SKM-1 treated with dmso at 0.1 percent for 144 hours (cell line): ENCODE results near the gene NANOS1.

Experiments used
- DNase-seq: peaks from one replicate; lab custom pipeline; 2025; ENCODE audit not compliant: unreplicated experiment; lab: John Stamatoyannopoulos, UW

NANOS1 gene, protein sequence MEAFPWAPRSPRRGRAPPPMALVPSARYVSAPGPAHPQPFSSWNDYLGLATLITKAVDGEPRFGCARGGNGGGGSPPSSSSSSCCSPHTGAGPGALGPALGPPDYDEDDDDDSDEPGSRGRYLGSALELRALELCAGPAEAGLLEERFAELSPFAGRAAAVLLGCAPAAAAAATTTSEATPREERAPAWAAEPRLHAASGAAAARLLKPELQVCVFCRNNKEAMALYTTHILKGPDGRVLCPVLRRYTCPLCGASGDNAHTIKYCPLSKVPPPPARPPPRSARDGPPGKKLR

DNA sequence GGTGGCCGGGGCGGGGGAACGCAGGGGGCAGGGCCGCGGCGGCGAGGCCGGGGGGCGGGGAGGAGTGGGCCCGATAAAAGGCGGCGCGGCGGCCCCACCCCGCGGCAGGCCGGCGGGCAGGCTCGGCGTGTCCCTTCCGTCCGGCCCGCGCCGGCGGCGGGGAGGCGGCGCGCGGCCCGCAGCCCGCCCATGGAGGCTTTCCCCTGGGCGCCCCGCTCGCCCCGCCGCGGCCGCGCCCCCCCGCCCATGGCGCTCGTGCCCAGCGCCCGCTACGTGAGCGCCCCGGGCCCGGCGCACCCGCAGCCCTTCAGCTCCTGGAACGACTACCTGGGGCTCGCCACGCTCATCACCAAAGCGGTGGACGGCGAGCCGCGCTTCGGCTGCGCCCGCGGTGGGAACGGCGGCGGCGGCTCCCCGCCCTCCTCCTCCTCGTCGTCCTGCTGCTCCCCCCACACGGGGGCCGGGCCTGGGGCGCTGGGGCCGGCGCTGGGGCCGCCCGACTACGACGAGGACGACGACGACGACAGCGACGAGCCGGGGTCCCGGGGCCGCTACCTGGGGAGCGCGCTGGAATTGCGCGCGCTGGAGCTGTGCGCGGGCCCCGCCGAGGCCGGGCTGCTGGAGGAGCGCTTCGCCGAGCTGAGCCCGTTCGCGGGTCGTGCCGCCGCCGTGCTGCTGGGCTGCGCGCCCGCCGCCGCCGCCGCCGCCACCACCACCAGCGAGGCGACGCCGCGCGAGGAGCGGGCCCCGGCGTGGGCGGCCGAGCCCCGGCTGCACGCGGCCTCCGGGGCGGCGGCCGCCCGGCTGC, at the start of gene NANOS1:
Gene NANOS1, plus strand, starts transcription at position 102 of the 808 bp plus-strand sequence. Its CDS starts 88 bp downstream, at position 190.
- DNase-seq: no peak

DNA sequence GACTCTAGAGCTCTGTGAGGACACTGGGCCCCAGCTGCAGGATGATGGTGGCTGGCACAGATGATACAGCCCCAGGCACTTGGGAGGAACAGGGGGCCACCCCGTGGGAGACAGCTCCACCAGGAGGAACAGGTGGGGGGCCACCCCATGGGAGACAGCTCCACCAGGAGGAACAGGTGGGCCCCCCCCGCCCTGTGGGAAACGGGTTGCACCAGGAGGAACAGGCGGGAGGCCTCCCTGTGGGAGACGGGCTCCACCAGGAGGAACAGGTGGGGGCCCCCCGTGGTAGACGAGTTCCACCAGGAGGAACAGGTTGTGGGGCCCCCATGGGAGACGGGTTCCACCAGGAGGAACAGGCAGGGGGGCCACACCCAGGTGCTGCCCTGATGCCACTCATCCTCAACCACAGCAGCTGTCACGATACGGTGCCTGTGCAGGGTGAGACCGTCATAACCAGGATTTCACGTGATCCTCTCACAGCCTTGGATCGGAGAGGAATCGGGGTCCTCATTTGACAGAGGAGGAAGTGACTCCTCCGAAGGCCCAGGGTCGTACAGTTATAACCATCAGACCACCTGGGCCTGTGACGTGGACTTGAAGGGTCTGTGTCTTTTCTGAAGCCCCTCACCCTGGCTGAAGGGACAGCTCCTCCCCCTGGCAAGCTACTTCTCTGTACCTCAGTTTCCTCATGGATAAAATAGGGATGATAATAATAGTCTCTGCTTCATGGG, 49.2 kb upstream of the NANOS1 start:
- DNase-seq: no peak

DNA sequence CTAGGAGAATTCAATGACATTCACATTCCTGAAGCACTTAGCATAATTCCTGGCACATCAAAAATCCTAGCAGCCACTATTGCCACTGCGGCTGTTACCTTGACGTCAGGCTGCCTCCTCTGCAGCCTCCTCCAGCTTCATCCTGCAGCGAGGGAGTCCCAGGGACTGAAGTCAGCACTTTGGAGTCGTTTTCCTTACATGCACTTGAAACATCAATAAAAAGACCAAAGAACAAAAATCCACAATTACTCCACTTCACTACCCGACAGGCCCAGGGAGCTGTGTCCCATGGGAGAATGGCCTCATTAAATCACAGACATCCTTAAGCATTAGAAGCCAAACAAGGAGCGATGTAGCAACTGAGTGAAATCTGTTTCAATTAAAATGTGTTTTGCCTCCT, 48.6 kb upstream of the NANOS1 start:
- DNase-seq: no peak

DNA sequence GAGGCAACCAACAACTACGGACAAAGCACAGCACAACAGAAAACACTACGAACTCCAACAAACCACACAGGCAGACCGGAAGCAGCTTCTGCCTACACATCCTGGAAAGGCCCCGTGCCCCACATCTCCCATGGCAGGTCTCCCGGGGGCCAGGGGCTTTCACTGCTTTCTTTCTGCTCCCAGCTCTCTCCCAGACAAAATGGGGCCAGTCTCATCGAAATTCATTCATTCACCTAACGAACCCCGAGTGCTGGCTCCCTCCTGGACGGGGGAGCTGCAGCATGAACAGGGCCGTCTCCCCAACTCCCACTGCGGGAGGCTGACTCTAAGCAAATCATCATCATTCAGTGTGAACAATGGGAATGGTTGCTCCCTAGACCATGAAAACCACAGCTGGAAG, 47.6 kb upstream of the NANOS1 start:
- DNase-seq: no peak

DNA sequence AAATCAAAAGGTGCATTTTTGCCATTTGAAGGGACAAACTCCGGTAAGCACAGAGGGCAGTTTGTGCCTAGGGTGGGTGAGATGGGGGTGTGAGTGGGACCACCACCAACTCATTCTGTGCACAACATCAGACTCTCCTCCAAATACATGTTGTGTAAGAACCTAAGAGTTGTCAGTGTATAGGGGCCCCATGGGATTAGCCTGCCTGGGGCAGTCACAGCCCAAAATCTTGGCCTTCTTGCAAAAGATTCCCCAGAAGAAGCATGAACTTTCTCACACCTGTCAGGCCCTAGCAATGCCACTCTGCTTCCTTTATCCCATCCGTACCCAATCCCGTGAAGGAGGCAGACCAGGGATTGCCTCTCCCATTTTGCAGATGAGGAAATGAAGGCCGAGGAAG, 47.1 kb upstream of the NANOS1 start:
- no peak for DNase-seq

DNA sequence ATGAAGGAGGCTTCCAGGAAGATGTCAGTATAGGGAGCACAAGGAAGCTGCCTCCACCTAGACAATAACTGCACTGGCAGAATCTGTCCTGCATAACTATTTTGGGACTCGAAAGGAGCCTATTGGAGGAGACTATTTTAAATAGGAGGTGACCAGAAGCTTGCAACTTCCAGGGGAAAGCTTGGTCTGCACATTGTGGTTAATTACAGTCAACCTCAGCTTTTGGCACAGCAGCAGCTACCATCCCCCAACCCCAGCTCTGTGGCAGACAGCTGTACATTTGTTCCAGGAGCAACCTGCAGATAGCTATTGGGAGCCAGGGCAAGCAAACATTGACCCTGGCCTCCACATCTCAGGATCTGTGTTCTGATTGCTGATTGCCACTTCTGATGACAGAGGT, 46.3 kb upstream of the NANOS1 start:
- peak; percentile 49 for DNase-seq

DNA sequence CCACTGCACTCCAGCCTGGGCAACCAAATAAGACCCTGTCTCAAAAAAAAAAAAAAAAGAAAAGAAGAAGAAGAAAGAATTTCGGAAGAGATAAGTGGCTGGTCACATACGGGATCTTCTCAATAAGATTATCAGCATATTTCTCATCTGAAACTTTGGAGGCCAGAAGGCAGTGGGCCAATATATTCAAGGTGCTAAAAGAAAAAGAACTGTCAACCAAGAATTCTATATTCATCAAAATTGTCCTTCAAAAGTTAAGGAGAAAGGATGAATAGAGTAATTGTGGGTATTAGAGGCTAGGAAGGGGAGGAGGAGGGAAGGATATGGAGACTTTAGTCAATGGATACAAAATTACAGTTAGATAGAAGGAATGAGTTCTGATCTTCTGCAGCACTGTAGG, 43.9 kb upstream of the NANOS1 start:
- DNase-seq: no peak

DNA sequence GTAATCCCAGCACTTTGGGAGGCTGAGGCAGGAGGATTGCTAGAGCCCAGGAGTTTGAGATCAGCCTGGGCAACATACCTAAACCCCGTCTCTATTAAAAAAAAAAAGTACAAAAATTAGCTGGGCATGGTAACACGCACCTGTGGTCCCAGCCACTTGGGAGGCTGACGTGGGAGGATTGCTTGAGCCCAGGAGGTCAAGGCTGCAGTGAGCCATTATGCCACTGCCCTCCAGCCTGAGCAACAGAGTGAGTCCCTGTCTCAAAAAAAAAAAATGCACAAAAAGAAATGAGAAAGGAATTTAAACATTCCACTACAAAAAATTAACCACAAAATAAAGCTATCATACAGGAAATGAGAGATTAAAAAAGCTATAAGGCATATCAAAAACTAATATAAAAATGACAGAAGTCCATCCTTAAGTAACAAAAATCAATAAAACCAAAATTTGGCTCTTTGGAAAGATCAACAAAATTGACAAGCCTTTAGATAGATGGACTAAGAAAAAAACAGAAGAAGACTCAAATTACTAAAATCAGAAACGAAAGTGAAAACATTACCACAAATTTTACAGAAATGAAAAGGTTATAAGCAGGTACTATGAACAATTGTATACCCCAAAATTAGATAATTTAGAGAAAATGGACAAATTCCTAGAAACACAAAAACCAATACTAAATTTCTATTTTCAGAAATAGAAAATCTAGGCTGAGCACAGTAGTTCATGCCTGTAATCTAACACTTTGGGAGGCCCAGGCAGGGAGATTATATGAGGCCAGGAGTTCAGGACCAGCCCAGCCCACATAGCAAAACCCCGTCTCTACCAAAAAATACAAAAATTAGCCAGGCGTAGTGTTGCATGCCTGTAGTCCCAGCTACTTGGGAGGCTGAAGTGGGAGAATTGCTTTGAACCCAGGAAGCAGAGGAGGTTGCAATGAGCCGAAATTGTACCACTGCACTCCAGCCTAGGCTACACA, 42.4 kb upstream of the NANOS1 start:
- DNase-seq: no peak

DNA sequence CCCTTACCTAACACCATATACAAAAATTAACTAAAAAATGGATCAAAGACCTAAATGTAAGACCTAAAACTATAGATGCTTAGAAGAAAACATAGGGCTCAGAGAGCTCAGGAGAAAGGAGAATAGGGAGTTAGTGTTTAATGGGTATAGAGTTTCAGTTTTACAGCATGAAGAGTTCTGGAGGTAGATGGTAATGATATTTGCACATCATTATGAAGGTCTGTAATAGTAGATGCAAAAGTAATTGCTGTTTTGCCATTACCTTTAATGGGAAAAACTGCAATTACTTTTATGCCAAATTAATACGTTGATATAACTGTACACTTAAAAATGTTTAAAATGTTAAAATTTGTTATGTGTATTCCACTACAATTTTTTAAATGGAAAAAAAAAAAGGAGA, 39.2 kb upstream of the NANOS1 start:
- DNase-seq: no peak

DNA sequence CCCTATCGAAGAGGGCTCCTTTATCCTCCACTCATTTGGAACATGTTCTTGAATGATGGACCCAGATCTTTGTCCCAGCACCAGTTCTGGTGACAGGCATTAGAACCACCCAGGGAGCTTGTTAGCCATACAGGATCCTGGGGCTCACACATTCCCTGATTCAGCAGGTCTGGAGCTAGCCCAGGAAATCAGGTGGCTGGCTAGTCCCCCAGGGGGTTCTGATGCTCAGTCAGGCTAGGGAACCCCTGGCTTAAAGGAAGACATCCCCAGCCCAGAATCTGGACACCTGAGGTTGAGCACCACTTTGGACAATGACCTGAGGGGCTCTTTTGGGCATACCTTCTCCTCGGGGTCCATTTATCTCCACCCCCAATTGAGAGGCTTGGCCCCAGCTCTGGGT, 37.0 kb upstream of the NANOS1 start:
- DNase-seq: no peak

DNA sequence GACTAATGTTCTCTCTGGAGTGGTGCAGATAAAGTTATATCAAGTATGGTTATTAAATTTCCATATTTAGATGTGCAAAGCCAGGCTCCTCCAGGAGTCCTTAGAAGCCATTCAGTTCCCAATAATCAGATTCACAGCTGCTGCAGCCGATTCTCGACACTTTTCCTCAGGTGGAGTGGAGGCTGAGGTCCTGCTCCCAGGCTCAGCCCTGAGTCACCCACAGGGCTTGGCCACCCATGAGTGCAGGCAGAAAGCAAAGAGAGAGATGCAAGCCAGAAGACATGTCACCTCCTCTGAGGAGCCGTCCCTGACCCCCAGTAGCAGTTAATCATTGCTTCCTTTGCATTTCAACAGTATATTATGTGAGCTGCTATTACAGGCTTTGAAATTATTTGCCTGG, 36.3 kb upstream of the NANOS1 start:
- DNase-seq: no peak

DNA sequence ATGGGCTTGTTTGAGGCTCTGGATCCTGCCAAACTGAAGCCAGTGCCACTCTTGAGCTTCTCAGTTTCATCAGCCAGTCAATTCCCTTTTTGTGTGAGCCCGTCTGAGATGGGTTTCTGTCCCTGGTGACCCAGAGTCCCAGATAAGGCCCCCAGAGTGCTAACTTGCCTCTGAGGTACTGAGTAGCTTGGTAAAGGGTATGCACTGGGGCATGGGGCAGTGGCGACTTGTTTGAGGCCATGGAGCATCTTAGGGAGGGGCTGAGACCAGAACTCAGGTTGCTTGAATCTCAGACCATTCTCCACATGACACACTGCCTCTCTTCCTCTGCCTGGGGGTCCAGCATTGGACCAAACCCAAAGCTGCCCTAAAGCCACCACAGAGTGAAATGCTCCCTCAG, 35.2 kb upstream of the NANOS1 start:
- DNase-seq: no peak

DNA sequence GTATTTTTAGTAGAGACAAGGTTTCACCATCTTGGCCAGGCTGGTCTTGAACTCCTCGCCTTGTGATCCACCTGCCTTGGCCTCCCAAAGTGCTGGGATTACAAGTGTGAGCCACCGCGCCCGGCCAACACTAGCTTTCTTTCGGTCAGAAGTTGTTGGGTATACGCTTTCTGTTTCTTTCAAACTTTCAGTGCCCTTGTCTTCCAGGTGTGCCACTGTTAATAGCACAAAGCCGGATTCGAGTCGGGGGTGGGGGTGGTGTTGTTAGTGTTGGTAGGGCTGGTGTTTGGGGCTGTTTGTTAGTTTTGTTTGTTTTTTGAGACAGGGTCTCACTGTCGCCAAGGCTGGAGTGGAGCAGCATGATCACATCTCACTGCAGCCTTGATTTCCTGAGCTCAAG, 33.8 kb upstream of the NANOS1 start:
- no peak for DNase-seq

DNA sequence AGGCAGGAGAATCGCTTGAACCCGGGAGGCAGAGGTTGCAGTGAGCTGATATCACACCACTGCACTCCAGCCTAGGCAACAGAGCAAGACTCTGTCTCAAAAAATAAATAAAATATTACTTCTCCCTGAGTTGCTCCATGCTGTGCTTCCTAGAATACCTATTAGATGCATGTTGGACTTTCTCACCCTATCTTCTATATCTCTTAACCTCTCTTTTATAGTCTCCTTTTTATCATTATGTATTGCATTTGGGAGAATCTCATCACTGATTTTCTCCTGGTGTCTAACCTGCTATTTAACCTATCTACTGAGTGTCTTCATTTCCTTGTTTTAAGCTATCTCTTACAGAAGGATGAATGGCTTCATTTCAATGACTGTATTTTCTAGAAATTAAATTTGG, 32.1 kb upstream of the NANOS1 start:
- DNase-seq: no peak

DNA sequence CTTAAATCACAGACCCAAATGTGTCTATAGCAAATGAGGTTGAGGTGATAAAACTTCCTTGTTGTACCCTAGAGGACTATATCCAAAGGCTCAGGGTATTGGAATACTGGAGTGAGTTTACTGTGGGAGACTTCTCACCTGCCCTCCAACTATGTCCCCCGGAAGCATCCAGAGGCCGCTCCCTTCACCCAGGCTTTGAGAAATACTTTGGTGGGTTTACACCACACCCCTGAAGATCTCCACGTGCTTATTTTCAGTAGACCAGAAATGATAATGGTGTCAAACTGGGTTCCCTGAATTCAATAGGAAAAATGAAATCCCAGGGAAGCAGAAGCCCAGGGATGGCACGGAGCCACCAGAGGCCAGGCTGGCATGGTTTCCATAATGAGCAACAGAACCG, 31.3 kb upstream of the NANOS1 start:
- DNase-seq: no peak

DNA sequence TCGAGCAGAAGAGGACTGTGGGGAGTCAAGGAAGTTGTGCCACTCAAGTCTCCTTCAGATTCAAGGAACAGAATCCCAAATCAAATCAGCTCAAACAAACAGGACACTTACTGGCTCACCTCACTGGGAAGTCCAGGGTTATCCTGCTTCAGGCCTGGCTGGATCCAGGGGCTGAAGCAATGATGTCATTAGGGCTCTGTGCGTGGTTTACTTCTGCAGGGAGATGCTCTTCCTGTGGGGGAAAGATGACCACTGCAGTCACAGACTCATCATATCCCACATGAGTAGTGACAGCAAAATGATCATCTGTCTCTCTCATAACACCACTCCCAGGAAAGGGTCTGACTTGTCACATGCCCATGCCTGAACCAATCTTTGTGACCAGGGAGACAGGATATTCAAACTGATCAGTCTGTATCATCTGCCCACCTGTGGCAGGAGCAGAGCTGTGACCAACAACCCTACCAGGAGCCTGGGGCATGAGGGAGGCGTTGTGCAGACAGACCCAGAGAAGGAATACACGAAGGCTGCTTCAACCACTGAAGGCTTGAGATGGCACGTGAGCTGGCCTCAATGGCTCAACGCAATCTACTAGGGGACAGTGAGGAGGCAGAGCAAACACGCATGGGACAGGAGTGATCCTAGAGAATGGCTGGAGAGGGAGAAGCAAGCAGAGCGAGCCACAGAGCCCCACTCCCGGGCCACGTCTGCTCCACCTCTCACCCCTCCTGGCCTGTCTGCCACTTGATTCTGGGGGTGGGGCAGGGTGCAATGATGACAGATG, 27.6 kb upstream of the NANOS1 start:
- DNase-seq: no peak

DNA sequence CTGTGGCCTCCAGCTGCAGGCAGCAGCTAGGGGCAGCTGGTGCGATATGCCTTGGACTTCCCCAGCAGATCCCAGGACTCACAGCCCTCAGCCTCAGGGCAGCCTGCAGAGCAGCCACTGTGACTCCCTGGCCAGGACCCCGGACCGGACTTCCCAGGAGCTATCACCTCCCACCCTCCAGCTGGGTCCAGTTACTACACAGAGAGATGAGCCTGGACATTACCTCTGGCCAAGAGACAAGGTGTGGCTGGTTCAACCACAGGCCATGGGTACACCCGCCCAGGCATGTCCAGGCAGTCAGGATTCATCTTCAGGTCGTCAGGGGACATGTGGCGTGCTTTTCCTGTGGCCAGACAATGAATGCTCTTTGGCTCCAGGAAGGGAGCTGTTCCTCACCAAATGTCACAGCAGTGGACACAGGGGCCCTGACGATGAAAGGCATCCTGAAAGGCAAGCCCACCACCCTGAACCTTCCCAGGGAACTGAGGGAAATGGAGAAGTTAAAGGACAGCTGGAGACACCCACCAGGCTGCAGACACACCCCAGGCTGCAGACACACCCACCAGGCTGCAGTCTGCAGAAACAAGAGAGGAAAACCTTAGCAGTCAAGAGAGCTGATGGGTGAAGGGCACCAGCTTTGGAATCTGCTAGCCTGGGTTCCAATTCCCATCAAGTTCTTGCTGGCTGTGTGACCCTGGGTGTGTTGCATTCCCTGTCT, 25.8 kb upstream of the NANOS1 start:
- no peak for DNase-seq

DNA sequence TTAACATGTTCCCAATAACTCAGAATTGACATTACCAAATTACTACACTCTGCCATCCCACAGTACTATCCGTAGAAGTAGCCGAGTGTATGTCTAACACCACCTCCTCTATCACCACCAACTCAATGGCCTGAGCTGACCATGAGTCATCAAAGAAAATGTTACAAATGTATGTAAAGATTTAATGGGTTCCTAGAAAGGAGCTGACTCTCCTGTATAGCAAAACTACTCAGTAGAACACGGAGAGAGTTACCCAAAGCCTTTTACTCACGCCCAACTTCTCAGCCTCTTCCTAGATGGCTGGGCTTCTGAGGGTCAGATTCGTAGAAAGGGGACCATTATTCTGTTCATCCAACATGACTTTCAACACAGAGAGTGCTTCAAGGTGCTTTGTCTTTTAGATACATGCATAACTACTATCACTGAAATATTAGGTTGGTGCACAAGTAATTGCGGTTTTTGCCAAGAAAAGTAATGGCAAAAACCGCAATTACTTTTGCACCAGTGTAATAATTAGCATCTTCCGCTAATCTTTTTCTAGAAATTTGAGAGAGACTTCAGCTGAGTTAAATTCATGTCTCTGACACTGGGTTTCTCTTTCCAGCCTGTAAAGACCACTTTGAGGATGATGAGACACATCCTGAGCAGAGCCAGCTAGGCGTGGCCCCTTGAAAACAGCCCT, 24.0 kb upstream of the NANOS1 start:
- DNase-seq: no peak
